ENCODE results near the gene KIAA1671. TPM values are rescaled to one million over a fixed set of nuclear protein-coding genes. Genes with fewer than 3 reads are reported as not detected.

KIAA1671 gene
- total RNA-seq, 1 donor from 2014 or later: 14.5 TPM

DNA sequence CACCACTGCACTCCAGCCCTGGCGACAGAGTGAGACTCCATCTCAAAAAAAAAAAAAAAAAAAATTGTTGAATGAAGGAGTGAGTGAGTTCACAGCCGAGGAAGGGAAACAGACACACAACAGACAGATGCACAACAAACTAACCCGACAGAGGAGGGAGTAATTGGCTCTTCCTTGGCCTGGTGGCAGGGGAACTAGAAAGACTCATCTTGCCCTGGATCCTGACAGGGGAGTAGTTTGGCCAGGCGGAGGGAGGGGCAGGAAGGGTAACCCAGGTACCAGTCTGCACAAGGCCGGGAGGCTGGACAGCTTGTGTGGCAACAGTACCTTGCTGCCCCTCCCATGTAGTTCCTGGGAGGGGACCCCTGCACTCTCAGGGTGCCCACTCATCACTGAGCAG, 106.9 kb downstream of the KIAA1671 start:
- no peaks in the 10 kb centered on the region for H3K36me3 Mint-ChIP-seq (ENCODE audit: low read depth)
- no peaks in the 10 kb centered on the region for H3K27me3 Mint-ChIP-seq (ENCODE audit: low read depth)
- peaks cover 19% of the 10 kb centered on the region for H3K4me1 Mint-ChIP-seq
- no peak overlapping the region for H3K27ac Mint-ChIP-seq (ENCODE audit: unreplicated experiment)
- TF ChIP-seq, protein P1, sequence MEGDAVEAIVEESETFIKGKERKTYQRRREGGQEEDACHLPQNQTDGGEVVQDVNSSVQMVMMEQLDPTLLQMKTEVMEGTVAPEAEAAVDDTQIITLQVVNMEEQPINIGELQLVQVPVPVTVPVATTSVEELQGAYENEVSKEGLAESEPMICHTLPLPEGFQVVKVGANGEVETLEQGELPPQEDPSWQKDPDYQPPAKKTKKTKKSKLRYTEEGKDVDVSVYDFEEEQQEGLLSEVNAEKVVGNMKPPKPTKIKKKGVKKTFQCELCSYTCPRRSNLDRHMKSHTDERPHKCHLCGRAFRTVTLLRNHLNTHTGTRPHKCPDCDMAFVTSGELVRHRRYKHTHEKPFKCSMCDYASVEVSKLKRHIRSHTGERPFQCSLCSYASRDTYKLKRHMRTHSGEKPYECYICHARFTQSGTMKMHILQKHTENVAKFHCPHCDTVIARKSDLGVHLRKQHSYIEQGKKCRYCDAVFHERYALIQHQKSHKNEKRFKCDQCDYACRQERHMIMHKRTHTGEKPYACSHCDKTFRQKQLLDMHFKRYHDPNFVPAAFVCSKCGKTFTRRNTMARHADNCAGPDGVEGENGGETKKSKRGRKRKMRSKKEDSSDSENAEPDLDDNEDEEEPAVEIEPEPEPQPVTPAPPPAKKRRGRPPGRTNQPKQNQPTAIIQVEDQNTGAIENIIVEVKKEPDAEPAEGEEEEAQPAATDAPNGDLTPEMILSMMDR (conservative IDR thresholded peaks at IDR 0.05): no peak
- H3K4me3 Mint-ChIP-seq: no peak overlapping the region
- no peak for DNase-seq (ENCODE audit: low read depth, low spot score)
- no peaks in the 10 kb centered on the region for H3K9me3 Mint-ChIP-seq

DNA sequence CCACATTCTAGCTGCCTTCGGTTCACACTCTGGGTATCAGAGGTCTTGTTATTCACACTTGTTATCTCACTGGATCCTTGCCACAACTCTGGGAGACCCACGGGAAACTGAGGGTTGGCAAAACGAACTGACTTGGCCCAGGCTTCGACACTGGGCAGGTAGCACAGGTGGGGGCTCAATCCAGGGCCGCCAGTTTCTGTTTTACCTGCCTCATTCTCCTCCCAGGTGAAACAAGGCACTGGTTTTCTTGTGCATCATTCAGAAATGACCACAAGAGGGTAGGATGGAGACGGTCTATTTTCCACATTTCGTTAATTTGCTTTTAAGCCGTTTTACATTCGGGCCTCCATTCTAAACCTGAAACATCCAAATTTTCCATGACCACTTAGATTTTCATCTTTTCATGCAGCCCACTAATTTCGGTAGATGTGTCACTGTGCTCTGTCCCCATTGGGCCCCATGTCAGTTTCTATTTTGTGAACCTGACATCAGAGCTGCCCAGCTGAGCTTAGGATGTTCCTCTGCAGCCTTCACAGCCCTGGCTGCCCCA, 108.1 kb downstream of the KIAA1671 start:
- peaks cover 13% of the 10 kb centered on the region for H3K4me1 Mint-ChIP-seq
- no peak for DNase-seq (ENCODE audit: low read depth, low spot score)
- TF ChIP-seq, protein P1 (conservative IDR thresholded peaks at IDR 0.05): peak; percentile 38
- H3K9me3 Mint-ChIP-seq: no peaks in the 10 kb centered on the region
- no peak overlapping the region for H3K4me3 Mint-ChIP-seq
- no peaks in the 10 kb centered on the region for H3K36me3 Mint-ChIP-seq (ENCODE audit: low read depth)
- H3K27me3 Mint-ChIP-seq (ENCODE audit: low read depth): no peaks in the 10 kb centered on the region
- H3K27ac Mint-ChIP-seq (ENCODE audit: unreplicated experiment): no peak overlapping the region

DNA sequence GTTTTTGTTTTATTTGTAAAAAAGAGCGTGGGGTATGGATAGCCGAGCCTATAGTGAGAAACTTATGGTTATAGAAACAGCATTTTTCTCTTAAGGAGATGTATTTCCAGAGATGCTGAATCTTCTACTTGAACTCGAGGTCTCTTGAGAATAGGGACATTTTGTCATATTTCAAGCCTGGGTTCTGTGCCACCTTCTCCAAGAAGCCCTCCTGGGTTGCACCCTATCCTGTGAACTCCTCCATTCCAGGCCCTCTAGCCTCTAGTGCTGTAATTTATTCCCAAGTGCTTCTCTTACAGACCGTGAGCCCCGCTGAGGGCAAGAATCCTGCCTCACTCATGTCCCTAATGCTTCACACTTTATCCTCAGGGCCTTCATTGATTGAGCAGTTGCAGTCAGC, 108.6 kb downstream of the KIAA1671 start:
- Mint-ChIP-seq H3K4me1 (peaks cover 13% of the 10 kb centered on the region), H3K27me3 (ENCODE audit: low read depth) (no peaks in the 10 kb centered on the region), H3K27ac (ENCODE audit: unreplicated experiment) (no peak overlapping the region), H3K9me3 (no peaks in the 10 kb centered on the region), H3K4me3 (no peak overlapping the region), H3K36me3 (ENCODE audit: low read depth) (no peaks in the 10 kb centered on the region)
- TF ChIP-seq, protein P1 (conservative IDR thresholded peaks at IDR 0.05): no peak
- DNase-seq (ENCODE audit: low read depth, low spot score): no peak

DNA sequence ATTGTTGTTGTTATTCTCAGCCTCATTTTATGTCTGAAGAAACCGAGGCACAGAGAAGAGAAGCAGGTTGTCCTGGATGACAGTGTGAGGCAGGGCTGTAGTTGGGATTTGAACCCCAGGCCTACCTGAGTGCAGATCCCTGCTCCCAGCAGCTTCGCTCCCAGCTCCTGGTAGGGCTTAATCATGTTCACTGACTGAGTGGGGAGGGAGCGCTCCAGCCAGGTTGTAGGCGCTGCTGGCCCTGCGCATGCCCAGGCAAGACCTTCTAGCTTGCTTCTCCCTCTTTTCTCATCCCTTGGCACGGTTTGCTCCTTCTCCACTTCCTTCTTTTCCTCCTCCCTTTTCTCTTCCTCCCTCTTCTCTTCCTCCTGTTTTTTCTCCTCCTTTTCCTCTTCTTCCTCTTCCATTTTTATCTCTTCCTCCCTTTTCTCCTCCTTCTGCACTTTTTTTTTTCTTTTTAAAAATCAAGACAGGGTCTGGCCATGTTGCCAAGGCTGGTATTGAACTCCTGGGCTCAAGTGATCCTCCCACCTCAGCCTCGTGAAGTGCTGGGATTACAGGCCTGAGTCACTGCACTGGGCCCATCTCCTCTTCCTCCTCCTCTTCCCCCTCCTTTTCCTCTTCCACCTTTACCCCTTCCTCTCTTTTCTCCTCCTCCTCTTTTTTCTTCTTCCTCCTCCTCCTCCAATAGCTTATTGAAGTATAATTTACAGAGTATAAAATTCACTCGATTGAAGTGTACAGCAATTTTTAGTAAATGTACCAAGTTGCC, 109.3 kb downstream of the KIAA1671 start:
- H3K36me3 Mint-ChIP-seq (ENCODE audit: low read depth): no peaks in the 10 kb centered on the region
- H3K27me3 Mint-ChIP-seq (ENCODE audit: low read depth): no peaks in the 10 kb centered on the region
- DNase-seq (ENCODE audit: low read depth, low spot score): no peak
- no peaks in the 10 kb centered on the region for H3K9me3 Mint-ChIP-seq
- peaks cover 13% of the 10 kb centered on the region for H3K4me1 Mint-ChIP-seq
- no peak overlapping the region for H3K4me3 Mint-ChIP-seq
- TF ChIP-seq, protein P1 (conservative IDR thresholded peaks at IDR 0.05): no peak
- no peak overlapping the region for H3K27ac Mint-ChIP-seq (ENCODE audit: unreplicated experiment)

DNA sequence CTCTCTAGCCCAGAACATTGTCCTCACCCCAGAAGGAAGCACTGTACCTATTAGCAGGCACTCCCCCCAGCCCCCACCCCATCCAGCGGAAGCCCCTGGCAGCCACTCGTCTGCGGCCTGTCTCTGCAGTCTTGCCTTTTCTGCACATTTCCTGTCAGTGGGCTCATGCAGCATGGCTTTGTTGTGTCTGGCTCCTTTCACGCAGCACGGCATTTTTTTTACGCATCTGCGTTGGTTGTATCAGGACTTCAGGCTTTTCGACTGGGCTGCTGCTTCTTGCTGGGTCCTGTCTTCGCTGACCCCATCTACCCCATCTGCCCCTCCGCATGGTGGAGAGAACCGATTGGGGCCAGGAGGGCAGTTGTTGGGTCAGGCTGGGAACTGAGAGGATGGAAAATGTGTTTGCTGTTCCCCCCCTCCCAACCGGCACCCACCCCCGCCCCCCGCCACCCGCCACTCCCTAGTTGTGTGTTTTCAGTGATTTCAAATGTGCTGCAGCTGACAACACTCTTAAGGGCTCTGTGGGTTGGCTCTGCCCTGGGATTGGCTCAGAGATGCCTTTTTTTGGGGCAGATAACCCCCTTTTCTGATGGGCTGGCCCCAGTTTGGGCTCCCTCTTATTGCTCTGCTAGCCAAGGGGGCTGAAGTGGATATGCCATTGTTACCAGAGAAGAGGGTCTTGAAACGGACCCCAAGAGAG, 110.0 kb downstream of the KIAA1671 start:
- Mint-ChIP-seq H3K27me3 (ENCODE audit: low read depth) (no peaks in the 10 kb centered on the region), H3K9me3 (no peaks in the 10 kb centered on the region), H3K27ac (ENCODE audit: unreplicated experiment) (no peak overlapping the region), H3K36me3 (ENCODE audit: low read depth) (no peaks in the 10 kb centered on the region), H3K4me3 (no peak overlapping the region), H3K4me1 (peaks cover 6% of the 10 kb centered on the region)
- DNase-seq (ENCODE audit: low read depth, low spot score): no peak
- TF ChIP-seq, protein P1 (conservative IDR thresholded peaks at IDR 0.05): no peak

Measured in neural crest cell (in vitro differentiated cells).